SH-SY5Y (cell line): ENCODE results near the gene ETV6.

Experiments
- GATA2 ChIP-seq: IDR thresholded peaks from 2 replicates; pipeline ENCODE4 v1.6.1; 2011; ENCODE audit warnings: mild to moderate bottlenecking, low read depth, low read length
- GATA3 ChIP-seq: IDR thresholded peaks from 2 replicates; pipeline ENCODE4 v1.6.1; 2011; ENCODE audit warnings: low read depth, mild to moderate bottlenecking, low read length, moderate library complexity

DNA sequence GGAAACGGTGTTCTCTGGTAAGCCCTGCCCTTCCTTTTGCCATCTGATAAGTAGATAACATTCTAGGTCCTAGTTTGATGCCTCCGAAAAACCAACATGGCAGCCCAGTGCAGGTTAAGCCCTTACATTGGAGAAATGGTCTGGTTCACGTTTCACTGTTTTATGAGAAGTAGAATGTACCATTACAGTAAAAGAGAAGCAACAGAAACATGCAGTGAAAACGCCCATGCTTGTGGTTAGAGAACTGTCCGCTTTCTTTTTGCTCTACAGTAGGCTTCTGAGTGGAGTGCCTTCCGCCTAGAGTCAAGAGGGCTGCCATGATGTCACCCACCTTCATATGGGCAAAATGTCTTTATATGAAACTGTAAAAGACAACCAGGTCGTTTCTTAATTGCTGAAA lies 230.9 kb downstream of the ETV6 start:
- TF ChIP-seq GATA2: no peak
- no peak for TF ChIP-seq GATA3
